Measurements from ENCODE around the gene APOBEC4. TPM values are rescaled to one million over a fixed set of nuclear protein-coding genes. Genes with fewer than 3 reads are reported as not detected.

Gene APOBEC4
- polyA plus RNA-seq, 1 experiment = not detected

DNA sequence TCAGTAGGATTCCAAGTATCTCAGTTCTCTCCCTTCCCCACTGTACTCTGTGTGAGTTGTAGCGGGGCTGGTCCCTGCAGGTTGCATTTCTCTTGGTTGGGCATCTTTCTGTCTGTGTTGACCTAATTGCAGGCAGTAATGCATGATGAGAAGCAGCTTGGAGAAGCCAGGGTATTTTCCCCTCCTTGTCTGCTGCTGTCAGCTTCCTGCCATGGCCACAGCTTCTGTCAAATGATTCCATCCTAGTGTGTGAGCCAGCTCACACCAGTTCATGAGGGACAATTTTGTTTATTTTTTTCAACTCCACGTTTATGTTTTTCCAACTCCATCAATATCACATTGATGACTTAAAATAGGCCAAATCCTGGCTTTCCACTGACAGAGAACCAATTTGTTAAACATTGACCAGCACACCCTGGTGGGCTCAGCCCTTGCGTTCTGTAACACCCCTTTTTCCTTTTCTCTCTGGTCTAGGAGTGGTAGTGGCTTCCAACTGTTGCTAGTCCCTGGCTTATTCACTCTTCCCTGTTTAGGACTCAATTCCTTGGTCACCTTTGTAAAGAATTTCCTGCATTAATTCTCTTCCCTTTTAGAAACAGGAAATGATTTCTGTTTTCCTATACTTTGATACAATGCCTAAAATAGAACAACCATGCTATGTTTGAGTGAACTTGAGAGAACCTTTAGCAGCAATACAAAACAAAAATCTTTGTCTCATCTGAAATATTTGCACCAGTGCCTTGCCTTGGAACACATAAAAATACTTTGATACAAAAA, 44.9 kb upstream of the APOBEC4 start:
- TF ChIP-seq, protein P1, sequence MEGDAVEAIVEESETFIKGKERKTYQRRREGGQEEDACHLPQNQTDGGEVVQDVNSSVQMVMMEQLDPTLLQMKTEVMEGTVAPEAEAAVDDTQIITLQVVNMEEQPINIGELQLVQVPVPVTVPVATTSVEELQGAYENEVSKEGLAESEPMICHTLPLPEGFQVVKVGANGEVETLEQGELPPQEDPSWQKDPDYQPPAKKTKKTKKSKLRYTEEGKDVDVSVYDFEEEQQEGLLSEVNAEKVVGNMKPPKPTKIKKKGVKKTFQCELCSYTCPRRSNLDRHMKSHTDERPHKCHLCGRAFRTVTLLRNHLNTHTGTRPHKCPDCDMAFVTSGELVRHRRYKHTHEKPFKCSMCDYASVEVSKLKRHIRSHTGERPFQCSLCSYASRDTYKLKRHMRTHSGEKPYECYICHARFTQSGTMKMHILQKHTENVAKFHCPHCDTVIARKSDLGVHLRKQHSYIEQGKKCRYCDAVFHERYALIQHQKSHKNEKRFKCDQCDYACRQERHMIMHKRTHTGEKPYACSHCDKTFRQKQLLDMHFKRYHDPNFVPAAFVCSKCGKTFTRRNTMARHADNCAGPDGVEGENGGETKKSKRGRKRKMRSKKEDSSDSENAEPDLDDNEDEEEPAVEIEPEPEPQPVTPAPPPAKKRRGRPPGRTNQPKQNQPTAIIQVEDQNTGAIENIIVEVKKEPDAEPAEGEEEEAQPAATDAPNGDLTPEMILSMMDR (IDR thresholded peaks at IDR 0.05; ENCODE audit: low read depth, low read length) = no peak
- CTCF ChIA-PET = interaction anchor here (1.9 kb wide), 1 partner anchor 13 kb away, joined by 5 read pairs; no protein-coding TSS in a partner anchor
- POLR2A ChIA-PET = no interaction called here
- no peak for DNase-seq (ENCODE audit: low read depth, low spot score)
- Histone ChIP-seq H3K27me3 (ENCODE audit: control insufficient read depth, insufficient read depth, low read length) (no peaks in the 10 kb centered on the region), H3K27ac (ENCODE audit: low read depth, low read length) (no peak overlapping the region), H3K4me3 (ENCODE audit: low read depth, low read length) (no peak overlapping the region), H3K9me3 (ENCODE audit: control insufficient read depth, insufficient read depth, low read length) (no peaks in the 10 kb centered on the region)

DNA sequence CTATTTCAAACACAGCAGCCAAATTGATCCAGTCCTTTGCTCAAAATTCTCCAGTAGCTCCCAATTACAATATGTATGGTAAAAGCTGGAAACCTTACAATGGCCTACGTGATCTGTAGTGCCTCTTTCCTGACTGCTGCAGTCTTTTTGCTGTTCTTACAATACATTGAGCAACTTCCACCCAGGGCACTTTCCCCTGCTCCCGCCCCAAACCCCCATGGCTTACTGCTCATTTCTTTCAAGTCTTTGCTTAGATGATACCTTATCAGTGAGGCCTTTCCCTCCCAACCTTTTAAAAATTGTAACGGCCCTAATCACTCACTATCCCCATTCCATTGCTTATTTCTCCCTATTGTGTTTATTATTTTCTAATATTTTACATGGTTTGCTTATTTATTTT, 43.9 kb upstream of the APOBEC4 start:
- CTCF ChIA-PET = interaction anchor here (4.6 kb wide), 1 partner anchor 12 kb away, joined by 53 read pairs; no protein-coding TSS in a partner anchor
- no peak for DNase-seq (ENCODE audit: low read depth, low spot score)
- no peak overlapping the region for H3K4me3 ChIP-seq (ENCODE audit: low read depth, low read length)
- H3K27ac ChIP-seq (ENCODE audit: low read depth, low read length) = no peak overlapping the region
- no peaks in the 10 kb centered on the region for H3K9me3 ChIP-seq (ENCODE audit: control insufficient read depth, insufficient read depth, low read length)
- POLR2A ChIA-PET = no interaction called here
- TF ChIP-seq, protein P1 (IDR thresholded peaks at IDR 0.05; ENCODE audit: low read depth, low read length) = no peak
- no peaks in the 10 kb centered on the region for H3K27me3 ChIP-seq (ENCODE audit: control insufficient read depth, insufficient read depth, low read length)

DNA sequence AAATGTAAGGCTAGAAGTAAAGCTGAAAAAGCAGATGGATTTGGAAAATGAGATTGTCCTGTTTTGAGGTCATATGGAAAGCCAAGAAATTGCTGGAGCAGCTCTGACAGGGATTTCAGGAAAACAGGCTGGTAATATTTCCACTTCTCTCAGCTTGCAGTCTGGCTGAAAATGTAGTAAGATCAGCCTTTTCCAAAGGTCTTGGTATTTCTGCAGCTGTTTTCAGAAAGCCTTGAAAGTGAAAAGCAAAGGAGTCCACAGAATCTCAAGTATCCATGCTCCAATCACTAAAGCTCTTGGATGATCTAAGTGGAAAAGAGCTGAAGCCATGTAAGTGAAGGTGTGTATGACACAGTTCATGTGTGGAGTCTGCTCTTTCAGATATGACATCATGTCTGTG, 41.6 kb upstream of the APOBEC4 start:
- no peak for DNase-seq (ENCODE audit: low read depth, low spot score)
- no peaks in the 10 kb centered on the region for H3K27me3 ChIP-seq (ENCODE audit: control insufficient read depth, insufficient read depth, low read length)
- ChIA-PET POLR2A (no interaction called here), CTCF (interaction anchor here (1.7 to 4.6 kb wide), 3 partner anchors 10 to 221 kb away, joined by 6 to 53 read pairs (median 6); no protein-coding TSS in a partner anchor)
- H3K4me3 ChIP-seq (ENCODE audit: low read depth, low read length) = no peak overlapping the region
- TF ChIP-seq, protein P1 (IDR thresholded peaks at IDR 0.05; ENCODE audit: low read depth, low read length) = no peak
- no peak overlapping the region for H3K27ac ChIP-seq (ENCODE audit: low read depth, low read length)
- H3K9me3 ChIP-seq (ENCODE audit: control insufficient read depth, insufficient read depth, low read length) = no peaks in the 10 kb centered on the region

DNA sequence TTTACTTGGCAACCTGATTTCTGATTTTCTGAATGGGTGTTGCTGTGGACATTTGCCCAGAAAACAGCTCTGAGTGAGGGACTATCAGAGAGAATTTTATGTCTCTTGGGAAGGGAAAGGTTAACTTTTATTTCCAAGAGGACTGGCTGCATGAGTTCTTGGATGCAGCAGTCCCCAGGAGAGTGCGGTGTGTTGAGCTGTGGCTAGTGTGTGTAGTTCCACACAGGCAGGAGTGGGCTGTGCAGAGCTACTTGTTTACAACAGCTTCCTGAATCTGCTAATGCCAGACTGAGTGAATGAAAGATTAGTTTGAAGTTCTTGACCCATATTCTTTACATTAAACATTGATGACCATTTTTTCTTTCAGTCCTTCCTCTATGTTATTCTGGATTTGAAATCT, 41.0 kb upstream of the APOBEC4 start:
- no peak for DNase-seq (ENCODE audit: low read depth, low spot score)
- H3K27me3 ChIP-seq (ENCODE audit: control insufficient read depth, insufficient read depth, low read length) = no peaks in the 10 kb centered on the region
- ChIA-PET POLR2A (interaction anchor here (0.6 kb wide), 1 partner anchor 223 kb away, joined by 3 read pairs; no protein-coding TSS in a partner anchor), CTCF (interaction anchor here (2.0 to 4.6 kb wide), 2 partner anchors 9 to 222 kb away, joined by 6 to 53 read pairs; no protein-coding TSS in a partner anchor)
- no peak overlapping the region for H3K27ac ChIP-seq (ENCODE audit: low read depth, low read length)
- H3K4me3 ChIP-seq (ENCODE audit: low read depth, low read length) = no peak overlapping the region
- no peaks in the 10 kb centered on the region for H3K9me3 ChIP-seq (ENCODE audit: control insufficient read depth, insufficient read depth, low read length)
- TF ChIP-seq, protein P1 (IDR thresholded peaks at IDR 0.05; ENCODE audit: low read depth, low read length) = no peak

DNA sequence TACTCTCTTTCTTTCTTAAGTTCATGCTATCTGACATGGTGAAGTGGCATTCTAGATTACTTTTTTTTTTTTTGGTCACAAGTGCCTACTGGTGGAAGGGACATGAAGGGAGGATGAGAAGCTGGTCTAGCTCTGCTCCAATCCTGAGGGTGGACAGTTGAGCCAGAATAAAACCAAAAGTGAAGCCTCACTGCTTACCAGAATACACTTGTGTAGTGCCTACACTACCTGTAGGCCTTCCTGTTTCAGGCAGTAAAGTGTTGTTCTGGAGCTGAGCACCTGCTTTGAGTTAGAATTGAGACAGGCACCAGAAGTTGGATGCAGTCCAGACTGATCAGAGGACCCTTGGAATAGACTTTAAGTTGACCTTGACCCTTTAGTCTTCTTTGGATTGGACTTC, 40.4 kb upstream of the APOBEC4 start:
- POLR2A ChIA-PET = interaction anchor here (0.6 kb wide), 1 partner anchor 223 kb away, joined by 3 read pairs; no protein-coding TSS in a partner anchor
- Histone ChIP-seq H3K9me3 (ENCODE audit: control insufficient read depth, insufficient read depth, low read length) (no peaks in the 10 kb centered on the region), H3K4me3 (ENCODE audit: low read depth, low read length) (no peak overlapping the region), H3K27ac (ENCODE audit: low read depth, low read length) (no peak overlapping the region), H3K27me3 (ENCODE audit: control insufficient read depth, insufficient read depth, low read length) (no peaks in the 10 kb centered on the region)
- CTCF ChIA-PET = interaction anchor here (2.0 to 4.6 kb wide), 2 partner anchors 8 to 222 kb away, joined by 6 to 53 read pairs; no protein-coding TSS in a partner anchor
- DNase-seq (ENCODE audit: low read depth, low spot score) = no peak
- TF ChIP-seq, protein P1 (IDR thresholded peaks at IDR 0.05; ENCODE audit: low read depth, low read length) = no peak
